WTC11 (cell line): Measurements from ENCODE around the gene GCHFR. TPM values are rescaled to one million over a fixed set of nuclear protein-coding genes. Genes with fewer than 3 reads are reported as not detected.

ENCODE experiments used
- ATAC-seq: fragments of 200-7000 bp; cut with Tn5 transposase; 2 replicates; pipeline ENCODE4 v1.10.0; 2021; ENCODE audit warnings: mild to moderate bottlenecking, moderate library complexity
- CTCF ChIA-PET: fragments of 300-600 bp; sonication (Branson Sonifier 250); formaldehyde crosslinking; loops from one replicate; lab custom pipeline; 2021; ENCODE audit warnings: antibody characterized with exemption; lab: Charles Lee
- POLR2A ChIA-PET: fragments of 350-600 bp; sonication (Branson Sonifier 250); formaldehyde crosslinking; loops from one replicate; lab custom pipeline; 2021; ENCODE audit warnings: antibody characterized with exemption; lab: Charles Lee
- DNase-seq: peaks from one replicate; pipeline ENCODE4 v3.0.0; 2021; ENCODE audit warnings: low spot score
- H3K27ac Mint-ChIP-seq: 2 replicates; pipeline ENCODE4 v1.8.0; 2021; ENCODE audit warnings: mixed read lengths
- H3K27me3 Mint-ChIP-seq: 2 replicates; pipeline ENCODE4 v1.8.0; 2021; ENCODE audit warnings: low read depth, mild to moderate bottlenecking, moderate library complexity, mixed read lengths
- H3K36me3 Mint-ChIP-seq: 2 replicates; pipeline ENCODE4 v1.8.0; 2021; ENCODE audit warnings: mixed read lengths
- H3K4me1 Mint-ChIP-seq: 2 replicates; pipeline ENCODE4 v1.8.0; 2022; ENCODE audit warnings: mixed read lengths
- H3K4me3 Mint-ChIP-seq: 2 replicates; pipeline ENCODE4 v1.8.0; 2021; ENCODE audit warnings: mild to moderate bottlenecking, moderate library complexity, mixed read lengths
- H3K9me3 Mint-ChIP-seq: 2 replicates; pipeline ENCODE4 v1.8.0; 2021; ENCODE audit warnings: mixed read lengths
- FOXK1 ChIP-seq: sonication (generic); formaldehyde crosslinking; IDR thresholded peaks from 2 replicates; pipeline ENCODE4 v1.8.0; 2022; ENCODE audit warnings: mild to moderate bottlenecking, moderate library complexity, missing genetic modification reagents
- GABPB1 ChIP-seq: sonication (generic); formaldehyde crosslinking; IDR thresholded peaks from 2 replicates; pipeline ENCODE4 v1.8.1; 2023; ENCODE audit warnings: mild to moderate bottlenecking, missing genetic modification reagents
- NFYB ChIP-seq: sonication (generic); formaldehyde crosslinking; conservative IDR thresholded peaks from 2 replicates; pipeline ENCODE4 v1.8.0; 2022; ENCODE audit warnings: low read depth, missing genetic modification reagents
- NR1H2 ChIP-seq: sonication (generic); formaldehyde crosslinking; IDR thresholded peaks from 2 replicates; pipeline ENCODE4 v1.9.0; 2021; ENCODE audit warnings: mild to moderate bottlenecking, moderate library complexity, missing genetic modification reagents
- NR2C2 ChIP-seq: sonication (generic); formaldehyde crosslinking; IDR thresholded peaks from 2 replicates; pipeline ENCODE4 v1.8.0; 2022; ENCODE audit warnings: mild to moderate bottlenecking, missing genetic modification reagents
- OVOL2 ChIP-seq: fragments of 250-450 bp; sonication (Bioruptor Pico); IDR thresholded peaks from 2 replicates; pipeline ENCODE4 v1.9.0; 2021; ENCODE audit warnings: mild to moderate bottlenecking, borderline replicate concordance
- RORB ChIP-seq: fragments of 250-450 bp; sonication (Bioruptor Pico); IDR thresholded peaks from 2 replicates; pipeline ENCODE4 v1.9.0; 2021; ENCODE audit warnings: mild to moderate bottlenecking
- SOX15 ChIP-seq: fragments of 250-450 bp; sonication (Bioruptor Pico); IDR thresholded peaks from 2 replicates; pipeline ENCODE4 v1.9.0; 2021; ENCODE audit warnings: mild to moderate bottlenecking
- TCF7 ChIP-seq: sonication (generic); formaldehyde crosslinking; IDR thresholded peaks from 2 replicates; pipeline ENCODE4 v1.8.0; 2022; ENCODE audit warnings: mild to moderate bottlenecking, low read depth, missing genetic modification reagents, moderate library complexity
- ZBTB21 ChIP-seq: sonication (generic); formaldehyde crosslinking; IDR thresholded peaks from 2 replicates; pipeline ENCODE4 v1.8.1; 2023; ENCODE audit warnings: mild to moderate bottlenecking, missing genetic modification reagents, borderline replicate concordance
- ZNF396 ChIP-seq: fragments of 250-450 bp; sonication (Bioruptor Pico); IDR thresholded peaks from 2 replicates; pipeline ENCODE4 v1.8.0; 2021; ENCODE audit warnings: mild to moderate bottlenecking, moderate library complexity, borderline replicate concordance
- total RNA-seq: library from RNA; stranded (reverse); gene quantifications from 3 replicates; pipeline ENCODE4 v1.2.3, GENCODE V29; 2021
- TF ChIP-seq, protein P1 (sequence below): sonication (generic); formaldehyde crosslinking; IDR thresholded peaks from 2 replicates; pipeline ENCODE4 v1.8.0; 2022; ENCODE audit warnings: mild to moderate bottlenecking, missing genetic modification reagents
- TF ChIP-seq, protein P2 (sequence below): sonication (generic); formaldehyde crosslinking; IDR thresholded peaks from 2 replicates; pipeline ENCODE4 v1.8.1; 2022; ENCODE audit warnings: missing genetic modification reagents, borderline replicate concordance
- TF ChIP-seq, protein P3 (sequence below): fragments of 250-450 bp; sonication (Bioruptor Pico); conservative IDR thresholded peaks from 2 replicates; pipeline ENCODE4 v1.9.0; 2021; ENCODE audit warnings: mild to moderate bottlenecking
- TF ChIP-seq, protein P4 (sequence below): fragments of 250-450 bp; sonication (Bioruptor Pico); IDR thresholded peaks from 2 replicates; pipeline ENCODE4 v1.9.0; 2021; ENCODE audit warnings: mild to moderate bottlenecking
- TF ChIP-seq, protein P5 (sequence below): sonication (generic); formaldehyde crosslinking; IDR thresholded peaks from 2 replicates; pipeline ENCODE4 v1.8.1; 2023; ENCODE audit warnings: mild to moderate bottlenecking, missing genetic modification reagents, borderline replicate concordance

Gene GCHFR
- total RNA-seq, 1 experiment from 2014 or later = 42.3 TPM

DNA sequence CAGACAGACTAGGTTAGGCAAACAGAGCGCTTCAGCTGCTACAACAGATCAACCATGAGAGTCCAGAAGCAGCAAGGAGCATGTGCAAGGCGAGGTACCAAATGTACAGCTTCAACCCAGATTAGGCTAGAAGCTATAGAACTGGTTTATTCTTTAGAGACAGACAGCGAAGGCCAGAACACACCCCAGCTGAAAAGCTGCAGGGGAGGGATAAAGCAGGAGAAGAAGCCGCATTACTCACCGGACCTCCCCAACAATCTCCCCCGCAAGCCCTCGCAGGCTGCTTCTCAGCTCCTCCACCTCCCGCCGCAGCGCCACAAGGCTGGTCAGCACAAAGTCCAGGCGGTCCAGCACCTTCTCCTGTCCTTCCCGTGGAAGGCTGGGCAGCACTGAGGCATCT lies 12.1 kb upstream of the GCHFR start (continued):
- TF ChIP-seq FOXK1 (CRISPR knock-in tag) (no peak), OVOL2 (CRISPR knock-in tag) (no peak), RORB (CRISPR knock-in tag) (no peak), TCF7 (CRISPR knock-in tag) (no peak), GABPB1 (CRISPR knock-in tag) (no peak), NFYB (CRISPR knock-in tag) (no peak), SOX15 (no peak), NR1H2 (CRISPR knock-in tag) (no peak)
- TF ChIP-seq, protein P1, sequence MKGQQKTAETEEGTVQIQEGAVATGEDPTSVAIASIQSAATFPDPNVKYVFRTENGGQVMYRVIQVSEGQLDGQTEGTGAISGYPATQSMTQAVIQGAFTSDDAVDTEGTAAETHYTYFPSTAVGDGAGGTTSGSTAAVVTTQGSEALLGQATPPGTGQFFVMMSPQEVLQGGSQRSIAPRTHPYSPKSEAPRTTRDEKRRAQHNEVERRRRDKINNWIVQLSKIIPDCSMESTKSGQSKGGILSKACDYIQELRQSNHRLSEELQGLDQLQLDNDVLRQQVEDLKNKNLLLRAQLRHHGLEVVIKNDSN (CRISPR knock-in tag) = no peak
- TF ChIP-seq, protein P2, sequence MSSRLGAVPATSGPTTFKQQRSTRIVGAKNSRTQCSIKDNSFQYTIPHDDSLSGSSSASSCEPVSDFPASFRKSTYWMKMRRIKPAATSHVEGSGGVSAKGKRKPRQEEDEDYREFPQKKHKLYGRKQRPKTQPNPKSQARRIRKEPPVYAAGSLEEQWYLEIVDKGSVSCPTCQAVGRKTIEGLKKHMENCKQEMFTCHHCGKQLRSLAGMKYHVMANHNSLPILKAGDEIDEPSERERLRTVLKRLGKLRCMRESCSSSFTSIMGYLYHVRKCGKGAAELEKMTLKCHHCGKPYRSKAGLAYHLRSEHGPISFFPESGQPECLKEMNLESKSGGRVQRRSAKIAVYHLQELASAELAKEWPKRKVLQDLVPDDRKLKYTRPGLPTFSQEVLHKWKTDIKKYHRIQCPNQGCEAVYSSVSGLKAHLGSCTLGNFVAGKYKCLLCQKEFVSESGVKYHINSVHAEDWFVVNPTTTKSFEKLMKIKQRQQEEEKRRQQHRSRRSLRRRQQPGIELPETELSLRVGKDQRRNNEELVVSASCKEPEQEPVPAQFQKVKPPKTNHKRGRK (CRISPR knock-in tag) = no peak
- TF ChIP-seq, protein P3, sequence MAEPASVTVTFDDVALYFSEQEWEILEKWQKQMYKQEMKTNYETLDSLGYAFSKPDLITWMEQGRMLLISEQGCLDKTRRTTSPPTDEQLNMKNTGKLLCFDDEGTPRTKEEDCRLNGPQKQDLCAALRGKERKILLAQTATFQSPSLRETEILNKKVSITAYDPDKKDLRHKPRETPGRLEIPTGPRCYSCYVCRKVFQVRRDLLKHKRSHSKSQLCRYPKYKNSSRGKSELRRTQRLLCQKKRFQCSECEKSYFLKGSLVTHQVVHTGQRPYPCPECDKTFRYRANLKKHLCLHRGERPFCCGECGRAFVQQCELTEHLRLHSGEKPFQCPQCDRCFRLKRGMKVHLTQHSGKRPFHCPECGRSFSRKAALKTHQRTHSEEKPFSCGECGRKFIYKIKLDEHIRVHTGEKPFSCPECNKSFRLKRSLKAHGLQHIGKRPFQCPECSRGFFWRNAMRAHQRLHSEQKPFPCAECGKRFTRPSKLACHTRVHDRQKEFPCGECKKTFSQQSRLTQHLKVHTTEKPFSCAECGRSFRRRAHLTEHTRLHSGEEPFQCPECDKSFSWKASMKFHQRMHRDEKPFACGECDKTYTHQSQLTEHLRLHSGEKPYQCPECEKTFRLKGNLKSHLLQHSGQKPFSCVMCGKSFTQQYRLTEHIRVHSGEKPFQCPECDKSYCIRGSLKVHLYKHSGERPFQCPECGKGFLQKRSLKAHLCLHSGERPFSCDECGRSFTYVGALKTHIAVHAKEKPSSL (CRISPR knock-in tag) = no peak
- TF ChIP-seq, protein P4, sequence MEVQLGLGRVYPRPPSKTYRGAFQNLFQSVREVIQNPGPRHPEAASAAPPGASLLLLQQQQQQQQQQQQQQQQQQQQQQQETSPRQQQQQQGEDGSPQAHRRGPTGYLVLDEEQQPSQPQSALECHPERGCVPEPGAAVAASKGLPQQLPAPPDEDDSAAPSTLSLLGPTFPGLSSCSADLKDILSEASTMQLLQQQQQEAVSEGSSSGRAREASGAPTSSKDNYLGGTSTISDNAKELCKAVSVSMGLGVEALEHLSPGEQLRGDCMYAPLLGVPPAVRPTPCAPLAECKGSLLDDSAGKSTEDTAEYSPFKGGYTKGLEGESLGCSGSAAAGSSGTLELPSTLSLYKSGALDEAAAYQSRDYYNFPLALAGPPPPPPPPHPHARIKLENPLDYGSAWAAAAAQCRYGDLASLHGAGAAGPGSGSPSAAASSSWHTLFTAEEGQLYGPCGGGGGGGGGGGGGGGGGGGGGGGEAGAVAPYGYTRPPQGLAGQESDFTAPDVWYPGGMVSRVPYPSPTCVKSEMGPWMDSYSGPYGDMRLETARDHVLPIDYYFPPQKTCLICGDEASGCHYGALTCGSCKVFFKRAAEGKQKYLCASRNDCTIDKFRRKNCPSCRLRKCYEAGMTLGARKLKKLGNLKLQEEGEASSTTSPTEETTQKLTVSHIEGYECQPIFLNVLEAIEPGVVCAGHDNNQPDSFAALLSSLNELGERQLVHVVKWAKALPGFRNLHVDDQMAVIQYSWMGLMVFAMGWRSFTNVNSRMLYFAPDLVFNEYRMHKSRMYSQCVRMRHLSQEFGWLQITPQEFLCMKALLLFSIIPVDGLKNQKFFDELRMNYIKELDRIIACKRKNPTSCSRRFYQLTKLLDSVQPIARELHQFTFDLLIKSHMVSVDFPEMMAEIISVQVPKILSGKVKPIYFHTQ (CRISPR knock-in tag) = no peak
- TF ChIP-seq, all 79 proteins: peak for 0

DNA sequence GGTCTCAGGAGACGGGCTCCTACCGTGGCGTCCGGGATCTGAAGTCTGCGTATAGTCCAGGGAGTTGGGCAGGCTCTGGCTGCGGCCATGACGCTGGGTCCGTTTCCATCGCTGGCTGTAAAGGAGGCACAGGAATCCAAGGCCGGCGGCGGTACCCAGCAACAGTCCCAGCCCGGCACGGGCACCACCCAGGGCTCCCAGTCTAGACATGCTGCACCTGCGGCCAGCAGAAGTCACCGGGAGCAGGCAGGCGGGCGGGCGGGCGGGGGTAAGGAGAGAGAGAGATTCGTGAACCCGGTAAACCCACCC lies 9.3 kb upstream of the GCHFR start:
- no peaks in the 10 kb centered on the region for H3K27me3 Mint-ChIP-seq
- H3K36me3 Mint-ChIP-seq = peaks cover 7% of the 10 kb centered on the region; the same call in 1 of the 2 replicates
- ATAC-seq = peak; percentile 10
- CTCF ChIA-PET = no interaction called here
- no peaks in the 10 kb centered on the region for H3K9me3 Mint-ChIP-seq
- DNase-seq = peak; percentile 39
- TF ChIP-seq NR2C2 (CRISPR knock-in tag) (no peak), ZNF396 (CRISPR knock-in tag) (no peak), FOXK1 (CRISPR knock-in tag) (no peak), ZBTB21 (CRISPR knock-in tag) (no peak), TCF7 (CRISPR knock-in tag) (no peak)
- TF ChIP-seq, protein P5, sequence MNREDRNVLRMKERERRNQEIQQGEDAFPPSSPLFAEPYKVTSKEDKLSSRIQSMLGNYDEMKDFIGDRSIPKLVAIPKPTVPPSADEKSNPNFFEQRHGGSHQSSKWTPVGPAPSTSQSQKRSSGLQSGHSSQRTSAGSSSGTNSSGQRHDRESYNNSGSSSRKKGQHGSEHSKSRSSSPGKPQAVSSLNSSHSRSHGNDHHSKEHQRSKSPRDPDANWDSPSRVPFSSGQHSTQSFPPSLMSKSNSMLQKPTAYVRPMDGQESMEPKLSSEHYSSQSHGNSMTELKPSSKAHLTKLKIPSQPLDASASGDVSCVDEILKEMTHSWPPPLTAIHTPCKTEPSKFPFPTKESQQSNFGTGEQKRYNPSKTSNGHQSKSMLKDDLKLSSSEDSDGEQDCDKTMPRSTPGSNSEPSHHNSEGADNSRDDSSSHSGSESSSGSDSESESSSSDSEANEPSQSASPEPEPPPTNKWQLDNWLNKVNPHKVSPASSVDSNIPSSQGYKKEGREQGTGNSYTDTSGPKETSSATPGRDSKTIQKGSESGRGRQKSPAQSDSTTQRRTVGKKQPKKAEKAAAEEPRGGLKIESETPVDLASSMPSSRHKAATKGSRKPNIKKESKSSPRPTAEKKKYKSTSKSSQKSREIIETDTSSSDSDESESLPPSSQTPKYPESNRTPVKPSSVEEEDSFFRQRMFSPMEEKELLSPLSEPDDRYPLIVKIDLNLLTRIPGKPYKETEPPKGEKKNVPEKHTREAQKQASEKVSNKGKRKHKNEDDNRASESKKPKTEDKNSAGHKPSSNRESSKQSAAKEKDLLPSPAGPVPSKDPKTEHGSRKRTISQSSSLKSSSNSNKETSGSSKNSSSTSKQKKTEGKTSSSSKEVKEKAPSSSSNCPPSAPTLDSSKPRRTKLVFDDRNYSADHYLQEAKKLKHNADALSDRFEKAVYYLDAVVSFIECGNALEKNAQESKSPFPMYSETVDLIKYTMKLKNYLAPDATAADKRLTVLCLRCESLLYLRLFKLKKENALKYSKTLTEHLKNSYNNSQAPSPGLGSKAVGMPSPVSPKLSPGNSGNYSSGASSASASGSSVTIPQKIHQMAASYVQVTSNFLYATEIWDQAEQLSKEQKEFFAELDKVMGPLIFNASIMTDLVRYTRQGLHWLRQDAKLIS (CRISPR knock-in tag) = no peak
- TF ChIP-seq, all 79 proteins: peak for 0
- peaks cover 11% of the 10 kb centered on the region; the same call in 1 of the 2 replicates for H3K4me1 Mint-ChIP-seq
- H3K27ac Mint-ChIP-seq = peak overlapping the region; percentile 49; the same call in 1 of the 2 replicates
- peak overlapping the region; percentile 87 for H3K4me3 Mint-ChIP-seq
- POLR2A ChIA-PET = no interaction called here
